Natural killer cell (primary cell): Measurements from ENCODE around the gene CLDN9. TPM values are rescaled to one million over a fixed set of nuclear protein-coding genes. Genes with fewer than 3 reads are reported as not detected.

Experiments
- ATAC-seq, 3 donors: fragments of 150-1000 bp in 2 of 3; fragments of 200-7000 bp in 1 of 3; cut with Tn5 transposase; 1 replicate in 1 of 3; 2 replicates in 2 of 3; pipeline ENCODE4 v1.10.0; 2021; ENCODE audit warnings: mild to moderate bottlenecking in 2 of 3, moderate library complexity in 2 of 3
- DNase-seq, 2 donors: peaks; one replicate each; pipeline versions ENCODE4 v3.0.0 to v3.0.0-alpha.2; 2013 to 2021; ENCODE audit warnings: mixed read lengths in 1 of 2
- H3K27ac ChIP-seq: one replicate; pipeline ENCODE4 v1.5.1; 2013; ENCODE audit warnings: mild to moderate bottlenecking, low read length
- H3K27me3 ChIP-seq: one replicate; pipeline ENCODE4 v1.6.1; 2013; ENCODE audit warnings: low read length; ENCODE audit not compliant: control insufficient read depth, insufficient read depth
- H3K36me3 ChIP-seq: one replicate; pipeline ENCODE4 v1.6.1; 2013; ENCODE audit warnings: low read length; ENCODE audit not compliant: control insufficient read depth, insufficient read depth
- H3K4me1 ChIP-seq: one replicate; pipeline ENCODE4 v1.6.1; 2013; ENCODE audit warnings: low read length; ENCODE audit not compliant: control insufficient read depth, insufficient read depth
- H3K4me3 ChIP-seq: one replicate; pipeline ENCODE4 v1.5.1; 2013; ENCODE audit warnings: low read length
- H3K9me3 ChIP-seq: one replicate; pipeline ENCODE4 v1.6.1; 2013; ENCODE audit warnings: low read length; ENCODE audit not compliant: control insufficient read depth, insufficient read depth
- H3K27ac Mint-ChIP-seq, 2 donors: one replicate each; pipeline ENCODE4 v1.8.0; 2022; ENCODE audit warnings: mild to moderate bottlenecking in 2 of 2, mixed read lengths in 2 of 2, moderate library complexity in 1 of 2
- H3K27me3 Mint-ChIP-seq, 2 donors: one replicate each; pipeline ENCODE4 v1.8.0; 2022; ENCODE audit warnings: low read depth in 2 of 2, mixed read lengths in 2 of 2
- H3K36me3 Mint-ChIP-seq: one replicate; pipeline ENCODE4 v1.8.0; 2022; ENCODE audit warnings: mixed read lengths
- H3K4me1 Mint-ChIP-seq, 2 donors: one replicate each; pipeline ENCODE4 v1.8.0; 2022; ENCODE audit warnings: mixed read lengths in 2 of 2
- H3K4me3 Mint-ChIP-seq: one replicate; pipeline ENCODE4 v1.8.0; 2022; ENCODE audit warnings: mild to moderate bottlenecking, moderate library complexity, mixed read lengths
- H3K9me3 Mint-ChIP-seq, 2 donors: one replicate each; pipeline ENCODE4 v1.8.0; 2022; ENCODE audit warnings: mixed read lengths in 2 of 2
- CTCF ChIP-seq: fragments of 200-600 bp; IDR thresholded peaks from one replicate; pipeline ENCODE4 v1.8.0; 2022; ENCODE audit warnings: antibody characterized with exemption
- WGBS: methylation state at CpG from one replicate; pipeline ENCODE4 v1.1.7; 2013; ENCODE audit warnings: missing lambda C conversion rate; ENCODE audit not compliant: insufficient coverage; 5-methylcytosine and 5-hydroxymethylcytosine counted together
- intact Hi-C: fragments of 100-400 bp; cut with micrococcal nuclease; formaldehyde crosslinking; loops from one replicate; pipeline ENCODE4 v1.14.2; 2022
- total RNA-seq, 4 donors: library from RNA; stranded (reverse); fragments of 120-200 nt in 1 of 4; gene quantifications; one replicate each; pipeline versions ENCODE4 v1.2.3 to v1.2.4, GENCODE V29; 2013 to 2022

The CLDN9 gene
- total RNA-seq, 3 donors from 2014 or later (not counting 1 experiment from before 2014, with no cell fraction given): 0.34 to 0.35 TPM; not detected in 1

GRCh38 chr16:2967211-2967631 is 45.5 kb upstream of the CLDN9 start:
- WGBS: 13% methylated on average over 51 of the region's 51 CpGs
- no peak for DNase-seq

GRCh38 chr16:2967721-2968161 is 45.0 kb upstream of the CLDN9 start:
- H3K36me3 ChIP-seq: no peaks in the 10 kb centered on the region
- 63% methylated on average over 33 of the region's 33 CpGs for WGBS
- peaks cover 10 to 36% of the 10 kb centered on the region in 2 donors for H3K4me1 Mint-ChIP-seq
- peaks cover 48% of the 10 kb centered on the region for H3K27me3 ChIP-seq
- no peaks in the 10 kb centered on the region for H3K9me3 ChIP-seq
- no peak overlapping the region for H3K4me3 ChIP-seq
- H3K27ac ChIP-seq: no peak overlapping the region
- ATAC-seq: no peak
- peaks cover 72% of the 10 kb centered on the region for H3K4me1 ChIP-seq
- no peaks in the 10 kb centered on the region for H3K9me3 Mint-ChIP-seq
- H3K36me3 Mint-ChIP-seq: no peaks in the 10 kb centered on the region
- no peak for TF ChIP-seq CTCF
- H3K27ac Mint-ChIP-seq: peak overlapping the region in 1 of 2 donors; percentile 35
- peaks cover 10 to 13% of the 10 kb centered on the region in 2 donors for H3K27me3 Mint-ChIP-seq
- intact Hi-C loops: no loop called here
- no peak for DNase-seq
- H3K4me3 Mint-ChIP-seq: peak overlapping the region; percentile 73

More at GRCh38 chr16:2967211-2967631, 45.5 kb upstream of the CLDN9 start:
- Mint-ChIP-seq H3K4me1 (peaks cover 10 to 36% of the 10 kb centered on the region in 2 donors), H3K9me3 (no peaks in the 10 kb centered on the region), H3K27ac (no peak overlapping the region), H3K4me3 (no peak overlapping the region), H3K27me3 (peaks cover 10 to 13% of the 10 kb centered on the region in 2 donors), H3K36me3 (no peaks in the 10 kb centered on the region)
- Histone ChIP-seq H3K4me3 (no peak overlapping the region), H3K27me3 (peaks cover 53% of the 10 kb centered on the region), H3K9me3 (no peaks in the 10 kb centered on the region), H3K36me3 (no peaks in the 10 kb centered on the region), H3K27ac (no peak overlapping the region), H3K4me1 (peaks cover 72% of the 10 kb centered on the region)
- ATAC-seq: no peak
- TF ChIP-seq CTCF: no peak
- intact Hi-C loops: no loop called here

GRCh38 chr16:2968368-2968737 is 44.4 kb upstream of the CLDN9 start:
- H3K4me1 ChIP-seq: peaks cover 67% of the 10 kb centered on the region
- no peaks in the 10 kb centered on the region for H3K36me3 Mint-ChIP-seq
- ATAC-seq (no peak), DNase-seq (peak in 1 of 2 donors; percentile 27)
- peak overlapping the region; percentile 44 for H3K4me3 ChIP-seq
- peaks cover 43% of the 10 kb centered on the region for H3K27me3 ChIP-seq
- H3K4me1 Mint-ChIP-seq: peaks cover 10 to 36% of the 10 kb centered on the region in 2 donors
- intact Hi-C loops: no loop called here
- TF ChIP-seq CTCF: no peak
- peak overlapping the region in 1 of 2 donors; percentile 35 for H3K27ac Mint-ChIP-seq
- no peak overlapping the region for H3K27ac ChIP-seq
- H3K27me3 Mint-ChIP-seq: peaks cover 10 to 13% of the 10 kb centered on the region in 2 donors
- WGBS: 18% methylated on average over 18 of the region's 18 CpGs
- H3K9me3 ChIP-seq: no peaks in the 10 kb centered on the region
- peak overlapping the region; percentile 79 for H3K4me3 Mint-ChIP-seq
- no peaks in the 10 kb centered on the region for H3K9me3 Mint-ChIP-seq
- no peaks in the 10 kb centered on the region for H3K36me3 ChIP-seq
